NCI-H1930 (cell line): ENCODE data around the gene PPIL3.
"Not testable (repeated sequence)": the region's sequence is repeated elsewhere in the genome, so short reads cannot be mapped to it uniquely, and the experiment has no call there.

Experiments used
- DNase-seq, 2 experiments: peaks; one replicate each; lab custom pipeline; 2025; lab: John Stamatoyannopoulos, UW

PPIL3 gene

DNA sequence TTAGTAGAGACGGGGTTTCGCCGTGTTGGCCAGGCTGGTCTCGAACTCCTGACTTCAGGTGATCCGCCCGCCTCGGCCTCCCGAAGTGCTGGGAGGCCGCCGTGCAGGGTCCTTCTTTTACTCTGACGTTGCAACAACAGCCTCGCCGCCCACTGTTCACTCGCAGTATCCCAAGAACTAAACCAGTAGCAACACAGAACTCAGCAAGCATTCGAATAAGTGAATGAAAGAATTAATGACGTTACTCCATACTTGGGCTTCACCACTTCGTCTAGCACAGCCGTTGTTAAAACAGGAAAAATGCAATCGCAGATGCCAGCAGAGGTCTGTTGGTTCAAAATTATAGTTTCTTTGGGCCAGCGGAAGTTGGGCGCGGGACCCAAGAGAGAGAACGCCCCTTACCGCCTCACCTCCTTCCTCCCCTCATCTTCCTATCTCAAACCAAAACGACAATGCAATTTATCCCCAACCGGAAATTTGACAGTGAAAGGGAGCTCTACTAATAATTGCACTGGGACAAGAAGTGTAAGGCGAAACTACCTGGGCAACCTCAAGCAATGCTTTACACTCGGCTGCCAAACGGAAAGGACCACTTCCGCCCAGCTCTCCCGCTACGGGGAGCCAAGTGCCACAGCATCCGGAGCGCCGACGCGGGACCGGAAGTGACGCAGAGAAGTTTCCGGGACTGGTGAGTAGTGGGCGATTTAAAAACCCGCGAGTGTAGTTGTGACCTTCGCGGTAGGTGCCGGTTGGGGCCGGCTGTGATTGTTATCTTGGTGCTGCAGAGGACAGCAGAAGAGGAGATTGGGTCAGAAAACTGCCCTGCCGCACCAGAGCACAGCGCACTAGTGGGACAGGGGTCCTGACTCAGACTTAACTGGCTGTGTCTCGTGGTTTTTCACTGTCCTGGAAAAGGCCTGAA, at the start of gene PPIL3, which contains the start of gene NIF3L1:
TSS of gene PPIL3 (minus strand) at position 374 of the 922 bp plus-strand sequence. CDS start 1,462 bp downstream, outside the sequence.
TSS of gene NIF3L1 (plus strand) at position 668 of the 922 bp plus-strand sequence. CDS start 2,573 bp downstream, outside the sequence.
- DNase-seq, result peak; percentile 93 to 95

DNA sequence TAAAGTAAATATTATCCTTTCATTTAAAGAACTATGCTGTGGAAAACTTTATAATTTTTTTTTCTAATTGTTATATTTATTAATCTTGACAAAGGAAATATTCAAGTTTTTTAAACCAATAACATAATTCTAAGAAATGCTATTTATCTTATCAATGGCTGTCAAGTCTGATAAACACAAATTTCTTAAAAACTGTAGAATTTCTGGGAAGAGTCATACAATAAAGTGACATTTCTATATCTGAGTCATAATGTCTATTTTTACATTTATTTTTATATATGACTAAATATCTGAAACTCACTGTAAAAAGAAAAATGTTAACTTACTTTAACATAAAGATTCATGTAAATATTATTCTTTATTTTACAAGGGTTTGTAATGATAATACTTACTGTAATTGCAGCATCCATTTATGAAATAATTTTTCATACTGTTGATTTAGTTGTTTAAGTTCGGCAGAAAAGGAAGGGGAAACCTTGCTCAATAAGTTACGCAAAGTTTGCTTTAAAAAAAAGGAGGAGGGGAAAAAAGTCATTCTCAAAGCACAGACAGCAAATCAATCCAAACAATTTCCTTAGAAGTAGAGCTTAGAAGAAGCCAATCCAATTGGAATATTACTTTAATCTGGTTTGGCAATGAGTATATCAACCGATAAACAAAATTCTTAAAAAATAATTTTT, 42.2 kb upstream of the PPIL3 start:
- no peak for DNase-seq

DNA sequence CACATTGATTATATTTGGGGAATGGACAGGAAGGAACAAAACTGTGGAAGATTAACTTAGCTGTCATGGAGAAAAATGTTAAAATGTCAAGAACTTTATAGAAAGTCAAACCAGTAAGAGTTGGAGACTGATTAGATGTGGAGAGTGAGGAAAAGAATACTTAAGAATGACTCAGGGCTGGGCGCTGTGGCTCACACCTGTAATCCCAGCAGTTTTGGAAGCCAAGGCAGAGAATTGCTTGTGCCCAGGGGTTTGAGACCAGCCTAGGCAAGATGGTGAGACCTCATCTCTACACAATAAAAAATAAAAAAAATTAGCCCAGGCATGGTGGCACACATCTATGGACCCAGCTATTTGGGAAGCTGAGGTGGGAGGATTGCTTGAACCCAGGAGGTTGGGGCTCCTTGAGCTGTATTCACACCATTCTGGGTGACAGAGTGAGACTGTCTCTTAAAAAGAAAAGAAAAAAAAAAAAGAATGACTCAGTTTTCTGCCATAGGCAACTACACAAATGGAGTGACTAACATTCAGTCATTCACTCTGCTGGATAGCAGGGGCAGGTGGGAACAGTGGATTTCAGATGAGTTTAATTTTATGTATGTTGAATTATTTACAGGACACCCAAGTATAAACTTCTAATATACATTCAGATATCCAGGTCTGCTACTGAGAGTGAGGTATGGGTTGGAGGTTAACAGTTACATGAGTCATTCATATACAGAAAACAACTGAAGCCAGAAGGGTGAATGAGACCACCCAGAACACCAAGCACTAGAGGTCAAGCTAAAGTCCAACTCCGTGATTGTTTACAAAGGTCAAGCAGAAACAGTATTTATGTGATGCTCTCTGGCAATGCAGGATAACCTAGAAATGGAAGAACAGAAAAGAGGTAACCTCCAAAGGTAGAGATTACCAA, 40.7 kb upstream of the PPIL3 start:
- DNase-seq, result no peak

DNA sequence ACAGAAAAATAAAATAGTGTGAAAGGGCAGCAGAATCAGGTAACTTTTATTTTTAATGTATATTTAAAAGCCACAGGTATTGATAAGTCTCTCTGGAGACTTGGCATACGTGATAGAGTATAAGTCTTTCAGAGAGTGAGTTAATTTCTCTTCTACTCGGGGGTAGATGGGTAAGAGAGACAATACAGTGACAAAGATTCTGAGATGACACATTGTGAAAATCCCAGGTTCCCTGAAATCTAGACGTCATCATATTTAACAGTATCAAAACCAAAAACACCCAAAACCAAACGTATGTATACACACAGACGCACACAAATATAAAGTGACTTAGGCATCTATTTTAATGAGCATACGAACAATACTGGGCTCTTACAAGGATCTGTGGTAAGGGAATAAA, 33.6 kb upstream of the PPIL3 start:
- no peak for DNase-seq

DNA sequence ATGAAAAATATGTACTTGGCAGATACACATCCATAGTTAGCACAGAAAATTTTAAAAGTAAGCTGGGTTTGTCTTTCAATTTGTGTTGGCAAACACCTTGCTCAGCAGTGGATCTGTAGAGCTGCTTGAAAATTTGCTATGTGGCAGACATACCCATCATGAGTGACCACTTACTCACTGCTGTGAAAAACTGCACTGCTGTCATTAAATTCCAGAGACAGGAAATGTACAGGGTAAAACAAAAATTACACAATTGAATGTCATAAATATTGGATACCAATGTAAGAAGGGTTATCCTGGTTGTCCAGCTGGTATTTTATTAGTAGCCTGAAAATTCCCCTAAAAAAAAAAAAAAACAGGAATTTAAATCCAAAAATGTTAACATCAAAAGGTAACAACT, 24.8 kb upstream of the PPIL3 start:
- no peak for DNase-seq

DNA sequence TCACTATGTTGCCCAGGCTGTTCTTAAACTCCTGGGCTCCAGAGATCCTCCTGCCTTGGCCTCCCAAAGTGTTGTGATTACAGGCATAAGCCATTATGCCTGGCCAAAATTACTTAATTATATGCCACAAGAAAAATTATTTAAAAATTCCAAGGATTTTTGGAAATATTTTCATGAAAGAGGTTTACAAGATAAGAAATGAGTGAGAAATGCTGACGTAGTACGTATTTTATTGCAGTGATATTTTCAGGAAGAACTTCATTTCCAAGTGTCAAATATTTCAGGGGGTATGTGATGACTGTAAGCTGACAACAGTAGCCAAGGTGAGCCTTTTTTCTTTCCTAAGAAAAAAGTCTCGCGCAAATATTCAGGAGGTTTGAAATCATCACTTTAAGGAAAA, 21.1 kb upstream of the PPIL3 start:
- DNase-seq, result no peak

DNA sequence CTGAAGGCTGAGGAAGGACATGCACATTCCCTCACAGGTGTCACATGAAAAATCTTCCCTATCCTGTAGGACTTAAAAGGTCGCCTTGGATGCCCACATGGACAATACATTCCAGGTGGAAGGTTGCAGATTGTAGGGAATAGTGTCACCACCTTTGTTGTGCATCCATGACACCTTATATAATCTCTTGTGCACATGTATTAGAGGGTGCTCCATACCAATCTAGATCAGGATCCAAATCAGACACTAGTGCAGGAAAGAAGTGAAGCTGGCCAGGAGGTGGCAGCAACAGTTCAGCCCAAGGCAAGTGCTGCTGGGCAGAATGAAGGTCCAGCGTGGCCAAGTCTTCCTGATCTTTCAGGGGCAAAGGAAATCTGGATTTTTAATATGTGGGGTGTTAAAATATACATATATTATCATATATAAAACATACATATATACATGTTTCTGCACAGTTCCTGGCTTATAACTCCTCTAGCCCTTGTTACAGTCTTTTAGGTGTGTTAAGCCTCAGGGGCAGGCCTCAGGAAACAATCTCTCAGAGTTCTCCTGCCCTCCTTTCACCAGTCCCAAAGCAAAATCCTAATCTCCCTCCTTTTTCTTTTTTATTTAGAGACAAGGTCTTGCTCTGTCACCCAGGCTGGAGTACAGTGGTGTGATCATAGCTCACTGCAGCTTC, 16.9 kb upstream of the PPIL3 start:
- peak in 1 of 2 experiments; percentile 52 for DNase-seq

DNA sequence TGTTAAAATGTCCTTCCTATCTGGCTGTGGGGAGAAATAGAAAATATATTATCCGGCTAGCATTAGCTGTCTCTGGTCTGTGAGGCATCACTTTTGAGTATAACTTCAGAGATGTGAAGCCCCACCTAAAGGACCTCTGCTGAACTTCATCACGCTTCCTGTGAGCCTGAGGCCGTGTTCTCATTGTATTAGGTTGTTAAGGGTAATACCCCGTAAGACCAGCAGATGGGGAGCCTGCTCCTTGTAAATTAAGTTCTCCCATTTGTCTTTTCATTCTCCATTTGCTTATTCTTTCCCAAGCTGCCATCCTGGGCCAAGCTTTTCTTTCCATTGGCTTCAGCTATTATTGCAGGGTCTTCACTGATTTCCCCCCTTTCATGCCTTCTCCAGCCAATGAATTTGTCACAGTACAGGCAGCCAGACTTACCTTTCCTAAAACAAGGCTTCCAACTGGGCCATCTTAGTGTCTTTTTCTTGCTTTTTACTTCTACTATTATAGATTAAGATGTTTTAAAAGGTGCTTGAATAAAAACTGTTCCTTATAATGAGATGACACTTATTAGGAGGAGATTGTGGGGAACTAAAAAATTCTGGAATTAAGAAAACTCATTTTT, 12.7 kb upstream of the PPIL3 start:
- peak; percentile 32 to 37 for DNase-seq

DNA sequence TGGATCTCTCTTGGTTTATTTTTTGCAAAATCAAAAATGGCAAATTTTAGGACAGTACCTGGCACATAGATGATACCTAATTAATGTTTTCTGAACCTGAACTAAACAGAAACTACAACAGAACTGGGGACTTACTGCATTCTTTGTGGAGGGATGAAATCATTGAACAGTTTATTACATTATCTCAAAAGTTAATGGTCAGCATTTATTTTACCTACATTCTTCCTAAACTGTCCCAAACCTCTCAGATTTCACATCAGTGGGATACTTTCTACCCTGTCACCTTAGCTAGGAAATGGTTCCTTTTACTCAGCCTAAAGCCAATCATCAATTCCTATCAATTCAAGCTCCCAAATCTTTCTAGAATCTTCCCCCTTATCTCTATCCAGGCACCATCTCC, 10.6 kb upstream of the PPIL3 start:
- DNase-seq, result no peak

DNA sequence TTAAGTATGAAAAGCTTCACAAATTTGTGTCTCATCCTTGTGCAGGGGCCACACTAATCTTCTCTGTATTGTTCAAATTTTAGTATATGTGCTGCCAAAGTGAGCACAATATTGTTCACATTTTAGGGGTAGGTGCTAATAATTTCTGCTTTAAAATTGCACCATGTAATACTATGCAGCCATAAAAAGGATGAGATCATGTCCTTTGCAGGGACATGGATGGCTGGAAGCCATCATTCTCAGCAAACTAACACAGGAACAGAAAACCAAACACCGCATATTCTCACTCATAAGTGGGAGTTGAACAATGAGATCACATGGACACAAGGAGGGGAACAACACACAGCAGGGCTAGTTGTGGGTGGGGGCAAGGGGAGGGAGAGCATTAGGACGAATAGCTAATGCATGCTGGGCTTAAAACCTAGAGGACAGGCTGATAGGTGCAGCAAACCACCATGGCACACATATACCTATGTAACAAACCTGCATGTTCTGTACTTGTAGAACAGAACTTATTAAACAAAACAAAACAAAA, 7.1 kb downstream of the PPIL3 start:
- DNase-seq, result not testable (repeated sequence)

DNA sequence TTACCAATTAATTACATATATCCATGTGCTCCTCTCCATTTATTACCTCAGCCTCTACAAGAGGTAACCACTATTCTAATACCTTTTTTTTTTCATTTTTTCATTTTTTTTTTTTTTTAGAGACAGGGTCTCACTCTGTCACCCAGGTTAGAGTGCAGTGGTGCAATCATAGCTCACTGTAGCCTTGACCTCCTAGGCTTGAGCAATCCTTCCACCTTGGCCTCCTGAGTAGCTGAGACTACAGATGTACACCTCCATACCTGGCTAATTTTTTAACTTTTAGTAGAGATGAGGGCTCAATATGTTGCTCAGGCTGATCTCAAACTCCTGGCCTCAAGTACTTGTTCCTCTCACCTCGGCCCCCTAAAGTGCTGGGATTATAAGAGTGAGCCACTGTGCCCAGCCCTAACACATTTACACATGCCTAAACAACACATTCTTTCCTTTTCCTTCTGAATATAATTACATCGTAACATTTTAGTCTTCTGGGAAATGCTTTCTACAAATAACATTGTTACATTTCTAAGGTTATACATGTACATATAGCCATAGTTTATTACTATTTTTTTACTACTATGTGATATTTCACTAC, 10.5 kb downstream of the PPIL3 start:
- DNase-seq, result no peak

DNA sequence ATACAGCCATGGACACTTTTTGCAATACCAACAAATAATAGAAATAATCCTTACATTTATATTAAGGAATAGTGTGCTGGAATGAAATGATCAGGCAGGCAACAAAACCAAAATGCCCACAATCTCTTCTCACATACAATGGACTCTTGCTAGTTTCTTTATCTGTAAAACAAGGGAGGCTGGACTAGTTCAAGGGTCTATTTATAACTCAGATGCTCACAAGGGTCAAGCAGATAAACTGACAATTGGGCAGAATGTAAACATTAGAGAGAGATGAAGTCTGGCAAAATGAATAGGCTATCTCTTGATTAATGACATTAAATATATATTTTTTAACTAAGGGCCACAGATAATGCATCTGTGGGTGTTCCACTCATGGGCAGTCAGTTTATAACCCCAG, 11.4 kb downstream of the PPIL3 start:
- DNase-seq, result no peak

DNA sequence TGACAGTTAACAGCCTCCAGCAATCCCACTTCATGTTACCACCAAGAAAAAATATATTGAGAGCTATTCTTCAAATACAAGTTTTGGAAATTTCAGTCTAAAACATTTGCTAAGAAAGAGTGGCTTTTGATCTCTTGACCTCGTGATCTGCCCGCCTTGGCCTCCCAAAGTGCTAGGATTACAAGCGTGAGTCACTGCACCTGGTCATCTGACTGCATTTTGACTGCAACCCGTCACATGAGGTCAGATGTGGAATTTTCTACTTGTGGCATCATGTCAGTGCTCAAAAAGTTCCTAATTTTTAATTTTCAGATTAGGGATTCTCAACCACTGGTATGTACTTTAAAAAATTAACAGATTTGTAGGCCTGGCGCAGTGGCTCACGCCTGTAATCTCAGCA, 15.3 kb downstream of the PPIL3 start:
- DNase-seq, result no peak

DNA sequence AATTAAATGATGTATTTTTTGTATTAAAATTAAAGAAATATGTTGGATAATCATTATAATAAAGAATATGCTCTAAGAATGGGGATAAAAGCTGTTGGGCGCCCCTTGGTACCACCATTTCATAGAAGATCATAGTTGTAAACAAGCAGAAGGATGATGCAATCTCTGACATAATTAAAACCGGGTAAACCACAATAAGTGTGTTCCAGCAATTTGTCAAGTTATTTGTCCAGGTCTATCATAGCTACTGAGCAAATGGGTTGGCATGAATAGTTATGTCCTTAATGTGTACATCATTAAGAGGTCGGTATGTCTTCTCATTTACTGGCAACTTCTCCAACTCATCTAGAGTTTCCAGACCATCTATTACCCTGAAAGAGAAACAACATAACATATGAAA, 17.7 kb downstream of the PPIL3 start:
- no peak for DNase-seq

DNA sequence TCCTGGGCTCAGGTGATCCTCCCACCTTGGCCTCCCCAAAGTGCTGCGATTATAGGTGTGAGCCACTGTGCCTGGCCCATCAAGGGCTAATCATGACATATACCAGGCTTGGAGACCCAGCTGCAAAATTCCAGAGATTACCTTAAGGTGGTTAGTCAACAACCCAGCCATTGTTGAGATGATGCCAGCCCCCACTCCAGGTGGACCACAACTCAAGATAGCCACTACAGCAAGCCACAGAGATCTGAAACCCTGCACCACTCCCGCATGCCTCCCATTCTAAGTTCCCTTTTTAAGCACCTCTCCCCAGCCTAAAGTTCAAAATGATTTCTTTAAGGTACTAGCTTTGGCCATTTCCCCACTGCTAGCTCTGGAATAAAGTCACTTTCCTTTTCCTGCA, 19.9 kb downstream of the PPIL3 start:
- DNase-seq, result no peak

DNA sequence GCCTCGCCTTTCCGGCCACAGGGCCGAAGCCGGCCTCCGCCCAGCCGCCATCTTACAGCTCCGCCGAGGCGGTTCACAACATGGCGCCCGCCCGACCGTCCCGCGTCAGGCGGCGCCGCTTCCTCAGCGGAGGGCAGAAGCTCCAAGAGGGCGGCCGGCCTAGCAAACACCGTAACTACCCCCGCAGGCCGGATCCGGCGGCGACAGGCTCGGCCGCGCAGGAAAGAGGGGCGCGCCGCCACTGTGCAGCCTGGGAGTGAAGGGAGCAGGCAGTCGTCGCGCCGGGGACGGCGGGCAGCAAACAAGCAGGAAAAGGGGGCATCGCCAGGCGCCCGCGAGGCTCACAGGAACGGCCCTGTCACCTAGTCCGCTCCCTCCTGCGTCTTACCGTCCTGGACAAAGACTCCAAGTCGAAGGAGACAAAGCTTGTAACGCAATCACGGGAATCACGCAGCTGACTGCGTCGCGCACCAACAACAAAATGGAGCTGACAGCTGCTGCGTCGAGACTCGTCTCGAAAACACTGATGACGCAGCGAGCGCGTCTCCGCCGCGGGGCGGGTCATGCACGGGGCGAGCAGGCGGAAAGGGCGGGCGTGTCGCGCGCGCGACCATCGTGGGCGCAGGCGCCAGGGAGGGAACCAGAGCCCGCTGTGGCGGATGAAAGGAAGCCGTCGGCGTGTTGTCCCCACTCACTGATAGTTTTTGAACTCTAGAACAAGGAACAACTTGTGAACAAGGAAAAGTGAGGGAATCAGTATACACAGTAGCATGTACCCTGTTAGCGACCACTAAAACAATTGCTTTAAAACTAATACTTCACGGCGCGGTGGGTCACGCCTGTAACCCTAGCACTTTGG, 24.5 kb downstream of the PPIL3 start, which contains the start of gene CLK1:
TSS of gene CLK1 (minus strand) at position 483 of the 859 bp plus-strand sequence. CDS start 2,796 bp downstream, outside the sequence.
- DNase-seq, result peak; percentile 86 to 89

DNA sequence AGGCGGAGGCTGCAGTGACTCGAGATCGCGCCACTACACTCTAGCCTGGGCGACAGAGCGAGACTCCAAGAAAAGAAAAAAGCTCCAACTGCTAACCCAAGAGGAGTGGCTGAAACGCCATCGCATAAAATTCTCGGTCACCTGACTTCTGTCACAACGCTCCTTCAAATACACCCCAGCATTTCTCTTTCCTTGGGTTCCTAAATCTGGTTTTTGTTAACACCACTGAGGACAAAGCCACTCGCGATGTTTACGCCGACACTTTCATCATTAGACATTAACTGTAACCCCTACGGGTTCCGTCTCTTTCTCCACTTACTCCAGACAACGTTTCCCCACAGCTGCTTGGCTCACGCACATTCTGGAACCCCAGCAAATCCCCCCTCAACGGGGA, 25.1 kb downstream of the PPIL3 start:
- no peak for DNase-seq

DNA sequence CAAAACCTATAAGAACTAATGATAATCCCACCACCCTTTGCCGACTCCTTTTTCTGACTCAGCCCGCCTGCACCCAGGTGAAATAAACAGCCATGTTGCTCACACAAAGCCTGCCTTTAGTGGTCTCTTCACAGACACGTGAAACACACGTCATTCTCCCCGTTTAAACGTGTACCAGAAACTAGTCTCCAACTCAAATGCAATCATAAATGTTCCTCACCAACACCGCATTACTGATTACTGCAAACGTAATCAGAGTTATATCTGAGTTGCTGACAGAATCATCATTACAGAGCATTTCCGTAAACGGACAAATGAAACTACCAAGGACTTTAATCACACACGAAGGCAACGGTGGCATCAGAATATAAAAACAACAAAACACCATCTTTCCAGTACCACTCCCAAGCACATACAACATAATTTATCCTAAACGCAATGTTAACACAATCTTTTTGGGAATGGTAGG, 26.3 kb downstream of the PPIL3 start:
- DNase-seq, result no peak

DNA sequence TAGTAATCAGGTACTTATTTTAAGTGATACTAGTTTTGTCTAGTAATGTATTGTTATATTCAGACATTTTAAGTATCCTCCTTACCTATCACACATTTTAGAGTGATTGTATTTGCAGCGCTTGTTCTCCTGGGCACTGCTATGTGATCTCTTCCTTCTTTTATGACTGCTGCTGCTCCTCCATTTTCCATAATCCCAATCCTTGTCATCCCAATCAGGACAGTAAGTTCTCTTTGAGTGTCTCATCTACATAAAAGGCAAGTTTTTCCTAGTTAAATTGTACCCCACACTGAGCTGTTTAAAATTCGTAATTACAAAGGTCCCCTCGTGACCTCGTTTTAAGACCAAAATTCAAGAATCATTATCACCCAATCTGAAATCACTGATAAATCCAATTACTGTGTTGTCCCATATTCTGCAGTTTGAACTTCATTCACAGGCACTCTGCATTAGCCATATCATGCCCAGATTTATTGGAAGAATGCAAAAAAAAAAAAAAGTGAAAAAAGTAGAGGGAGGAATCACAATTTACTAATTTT, 27.2 kb downstream of the PPIL3 start:
- no peak for DNase-seq
